Effector memory CD4-positive, alpha-beta T cell (primary cell): ENCODE measurements around the gene HNF1B.

ENCODE experiments used
- DNase-seq, 3 donors: peaks; one replicate each; pipeline ENCODE4 v3.0.0-alpha.2; 2020
- H3K27ac ChIP-seq: 2 replicates; pipeline ENCODE4 v1.7.0; 2013; ENCODE audit warnings: mild to moderate bottlenecking, low read length, moderate library complexity; ENCODE audit not compliant: insufficient read depth, poor library complexity, severe bottlenecking
- H3K27me3 ChIP-seq: replicated peaks from 2 replicates; pipeline ENCODE4 v1.7.0; 2013; ENCODE audit warnings: mild to moderate bottlenecking, low read length; ENCODE audit not compliant: insufficient read depth, control insufficient read depth, poor library complexity, severe bottlenecking
- H3K36me3 ChIP-seq: 2 replicates; pipeline ENCODE4 v1.7.0; 2013; ENCODE audit warnings: mild to moderate bottlenecking, low read length, moderate library complexity; ENCODE audit not compliant: control insufficient read depth, insufficient read depth
- H3K4me1 ChIP-seq: 2 replicates; pipeline ENCODE4 v1.7.0; 2013; ENCODE audit warnings: low read length, mild to moderate bottlenecking; ENCODE audit not compliant: control insufficient read depth, insufficient read depth, poor library complexity, severe bottlenecking
- H3K4me3 ChIP-seq: 2 replicates; pipeline ENCODE4 v1.7.0; 2013; ENCODE audit warnings: low read length, low read depth, mild to moderate bottlenecking; ENCODE audit not compliant: insufficient read depth, poor library complexity, severe bottlenecking
- H3K9me3 ChIP-seq: 2 replicates; pipeline ENCODE4 v1.7.0; 2013; ENCODE audit warnings: mild to moderate bottlenecking, low read length, moderate library complexity; ENCODE audit not compliant: control insufficient read depth

HNF1B gene

DNA sequence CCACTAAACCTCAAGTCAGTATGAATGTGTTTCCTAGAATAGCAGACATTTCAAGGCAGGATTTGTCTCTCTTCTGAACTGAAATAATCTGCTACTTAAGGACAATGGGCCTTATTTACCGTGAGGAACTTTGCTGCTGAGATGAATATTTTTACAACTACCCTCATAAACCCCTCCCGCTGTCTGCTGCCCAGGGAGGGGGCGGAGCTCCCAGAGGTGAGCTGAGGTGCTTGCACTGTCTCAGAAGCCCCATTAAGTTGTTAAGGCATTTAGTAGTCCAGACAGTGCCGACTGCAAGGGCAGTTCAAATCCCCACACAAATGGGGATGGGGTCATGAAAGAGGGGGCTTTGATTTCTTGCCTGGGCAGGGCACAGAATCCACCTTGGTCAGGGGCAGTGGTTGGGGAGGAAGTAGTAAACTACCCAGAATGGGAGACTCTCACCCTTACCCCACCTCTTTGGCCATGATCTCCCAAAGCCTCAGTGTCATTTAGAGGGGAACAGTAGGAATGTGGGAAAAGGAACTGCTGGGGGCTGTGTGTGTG, 19.2 kb downstream of the HNF1B start:
- Histone ChIP-seq H3K27me3 (no peaks in the 10 kb centered on the region), H3K9me3 (no peaks in the 10 kb centered on the region), H3K4me1 (no peaks in the 10 kb centered on the region), H3K36me3 (no peaks in the 10 kb centered on the region), H3K27ac (no peak overlapping the region), H3K4me3 (no peak overlapping the region)
- DNase-seq = no peak

DNA sequence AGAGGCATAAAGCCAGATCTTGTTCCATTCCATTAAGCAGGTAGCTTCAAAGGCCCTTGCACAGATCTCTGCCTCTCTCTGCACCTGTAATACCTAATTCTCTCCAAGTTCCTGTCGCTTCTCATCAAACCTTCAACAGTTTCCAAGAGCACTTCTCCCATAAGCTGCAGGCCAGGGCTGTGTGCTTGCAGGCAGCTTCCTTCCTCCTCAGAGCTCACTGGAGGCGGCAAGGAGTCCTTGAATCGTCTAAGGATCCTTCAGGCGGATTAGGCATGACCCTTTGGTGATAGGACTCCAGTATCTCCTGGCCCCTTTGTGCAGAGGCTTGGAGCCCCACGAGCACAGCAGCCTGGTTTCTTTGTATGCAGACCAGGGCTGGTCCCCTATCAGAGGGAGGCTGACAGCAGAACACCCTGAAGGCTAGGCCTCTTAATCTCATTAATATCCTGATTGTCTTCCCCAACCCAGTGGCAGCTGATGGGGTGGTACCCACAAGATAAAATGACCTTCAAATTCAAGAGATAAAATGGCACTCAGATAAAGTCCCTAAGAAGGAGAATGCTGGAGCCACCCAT, 19.8 kb downstream of the HNF1B start:
- Histone ChIP-seq H3K36me3 (no peaks in the 10 kb centered on the region), H3K27me3 (no peaks in the 10 kb centered on the region), H3K9me3 (no peaks in the 10 kb centered on the region), H3K27ac (no peak overlapping the region), H3K4me3 (no peak overlapping the region), H3K4me1 (no peaks in the 10 kb centered on the region)
- DNase-seq = no peak

DNA sequence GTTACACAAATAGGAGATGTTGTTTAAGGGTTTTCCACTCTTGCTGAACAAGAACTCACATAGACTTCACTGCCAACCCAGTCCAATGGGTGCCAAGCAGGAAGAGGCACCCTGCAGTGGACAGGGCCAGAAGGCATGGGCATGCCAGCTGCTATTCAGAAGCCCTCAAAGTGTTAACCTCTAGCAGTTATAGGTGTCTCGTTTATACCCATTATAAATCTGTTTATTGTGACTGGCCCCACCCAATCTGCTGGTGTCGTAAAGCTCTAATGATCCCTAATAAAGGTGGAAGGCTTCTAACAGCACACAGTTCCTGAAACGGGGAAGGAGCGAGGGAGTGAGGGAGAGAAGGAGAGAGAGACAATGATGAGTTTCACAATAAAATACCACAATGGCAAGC, 23.9 kb downstream of the HNF1B start:
- Histone ChIP-seq H3K4me1 (no peaks in the 10 kb centered on the region), H3K36me3 (no peaks in the 10 kb centered on the region), H3K27me3 (no peaks in the 10 kb centered on the region), H3K4me3 (no peak overlapping the region), H3K27ac (no peak overlapping the region), H3K9me3 (no peaks in the 10 kb centered on the region)
- no peak for DNase-seq

DNA sequence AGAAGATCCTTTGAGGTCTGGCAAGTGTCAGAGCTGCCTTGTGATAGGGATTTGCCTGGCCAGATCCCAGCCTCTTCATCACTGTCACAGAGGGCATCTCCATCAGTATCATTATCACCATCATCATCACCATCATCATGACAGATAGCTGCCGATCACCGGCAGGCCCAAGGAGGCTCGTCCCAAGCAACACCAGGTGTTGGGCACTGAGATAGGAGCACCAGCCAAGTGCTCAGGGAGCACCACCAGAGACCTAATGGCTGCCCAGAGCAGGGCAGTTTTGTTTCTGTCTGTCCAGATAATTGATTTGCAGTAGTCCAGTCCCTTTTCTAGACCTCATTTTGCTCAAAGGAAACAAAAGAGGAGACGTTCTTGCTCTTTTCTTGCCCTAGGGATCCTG, 25.0 kb downstream of the HNF1B start:
- Histone ChIP-seq H3K4me3 (no peak overlapping the region), H3K4me1 (no peaks in the 10 kb centered on the region), H3K27me3 (no peaks in the 10 kb centered on the region), H3K27ac (no peak overlapping the region), H3K36me3 (no peaks in the 10 kb centered on the region), H3K9me3 (no peaks in the 10 kb centered on the region)
- DNase-seq = no peak

DNA sequence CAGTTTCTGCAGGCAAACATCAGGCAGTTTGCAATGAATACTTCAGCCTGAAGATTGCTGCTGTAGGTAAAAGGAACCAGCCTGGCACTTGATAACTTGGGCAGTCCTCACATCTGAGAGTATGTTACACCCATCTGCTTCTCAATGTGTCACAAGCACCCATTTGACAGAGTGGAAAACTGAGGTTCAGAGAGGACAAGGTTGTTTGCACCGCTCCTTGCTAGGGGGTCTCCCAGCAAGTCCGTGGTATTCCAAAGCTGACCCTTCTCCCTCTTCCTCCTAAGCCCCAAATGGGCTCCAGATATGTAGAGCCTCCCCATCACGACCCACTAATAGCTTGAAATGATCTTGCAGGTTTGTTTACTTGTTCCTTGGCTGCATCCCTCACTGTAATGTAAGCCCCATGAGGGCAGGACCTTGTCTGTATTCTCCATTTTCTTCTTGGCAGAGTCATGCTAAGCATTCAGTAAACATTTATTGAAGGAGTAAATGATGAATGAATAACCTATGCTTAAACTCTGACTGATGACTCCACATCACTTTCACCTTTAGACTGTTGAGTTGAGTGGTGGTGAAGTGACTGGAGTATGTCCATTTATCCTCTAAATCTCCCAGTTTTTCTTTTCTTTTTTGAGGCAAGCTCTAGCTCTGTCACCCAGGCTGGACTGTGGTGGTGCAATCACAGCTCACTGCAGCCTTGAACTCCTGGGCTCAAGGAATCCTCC, 26.4 kb downstream of the HNF1B start:
- no peak overlapping the region for H3K4me3 ChIP-seq
- no peaks in the 10 kb centered on the region for H3K4me1 ChIP-seq
- DNase-seq = no peak
- no peaks in the 10 kb centered on the region for H3K36me3 ChIP-seq
- H3K27me3 ChIP-seq = no peaks in the 10 kb centered on the region
- no peak overlapping the region for H3K27ac ChIP-seq
- no peaks in the 10 kb centered on the region for H3K9me3 ChIP-seq

DNA sequence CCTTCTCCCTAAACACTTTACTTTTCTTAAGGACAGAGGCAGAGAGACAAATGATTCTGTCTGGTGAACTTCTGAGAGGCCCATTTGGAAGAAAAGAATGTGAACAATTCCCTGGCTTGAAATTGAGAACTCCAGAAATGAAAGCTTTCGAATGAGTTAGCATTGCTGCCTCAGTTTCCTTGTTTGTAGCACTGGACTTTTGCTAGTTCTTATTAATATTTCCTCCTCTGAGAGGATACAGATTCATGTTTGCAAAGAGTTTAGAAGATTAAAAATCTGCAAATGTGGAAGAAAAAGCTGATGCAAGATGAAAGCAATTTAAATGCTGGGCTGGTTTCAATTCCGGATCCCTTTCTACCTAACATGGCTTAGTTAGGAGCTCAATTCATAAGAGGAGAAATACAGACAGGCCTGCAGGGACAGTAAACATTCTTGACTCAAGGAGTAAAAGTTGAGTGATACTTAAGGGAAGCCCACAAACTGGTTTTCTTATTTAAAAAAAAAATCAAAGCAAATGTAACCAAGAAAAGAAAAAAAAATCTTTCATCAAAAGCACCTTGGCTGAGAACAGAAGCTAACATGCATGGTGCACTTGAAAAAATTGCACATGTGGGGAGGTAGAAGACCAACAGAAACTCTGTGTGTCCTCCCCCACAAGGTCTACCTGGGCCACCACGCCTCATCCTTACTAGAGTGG, 27.1 kb downstream of the HNF1B start:
- Histone ChIP-seq H3K27me3 (no peaks in the 10 kb centered on the region), H3K27ac (no peak overlapping the region), H3K4me3 (no peak overlapping the region), H3K36me3 (no peaks in the 10 kb centered on the region), H3K9me3 (no peaks in the 10 kb centered on the region), H3K4me1 (no peaks in the 10 kb centered on the region)
- DNase-seq = no peak

DNA sequence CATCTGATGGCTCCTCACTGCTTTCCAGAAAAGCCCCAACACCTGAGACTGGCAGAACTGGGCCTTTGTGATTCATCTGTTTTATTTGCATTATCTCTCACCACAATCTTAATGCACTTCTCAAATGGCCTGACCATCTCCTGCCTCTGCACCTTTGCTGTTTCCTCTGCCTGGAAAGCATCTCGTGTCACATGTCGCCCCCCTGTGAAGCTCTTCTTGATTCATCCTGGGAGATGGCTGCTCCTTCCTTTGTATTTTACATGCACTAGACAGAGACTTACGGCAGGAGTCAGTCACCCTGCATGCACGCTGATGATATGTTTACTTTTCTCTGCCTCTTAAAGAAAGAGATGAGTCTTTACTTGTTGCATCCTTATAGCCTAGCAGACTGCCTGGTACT, 30.0 kb downstream of the HNF1B start:
- Histone ChIP-seq H3K27me3 (peaks cover 3% of the 10 kb centered on the region), H3K27ac (no peak overlapping the region), H3K4me3 (no peak overlapping the region), H3K36me3 (no peaks in the 10 kb centered on the region), H3K4me1 (no peaks in the 10 kb centered on the region), H3K9me3 (no peaks in the 10 kb centered on the region)
- DNase-seq = no peak

DNA sequence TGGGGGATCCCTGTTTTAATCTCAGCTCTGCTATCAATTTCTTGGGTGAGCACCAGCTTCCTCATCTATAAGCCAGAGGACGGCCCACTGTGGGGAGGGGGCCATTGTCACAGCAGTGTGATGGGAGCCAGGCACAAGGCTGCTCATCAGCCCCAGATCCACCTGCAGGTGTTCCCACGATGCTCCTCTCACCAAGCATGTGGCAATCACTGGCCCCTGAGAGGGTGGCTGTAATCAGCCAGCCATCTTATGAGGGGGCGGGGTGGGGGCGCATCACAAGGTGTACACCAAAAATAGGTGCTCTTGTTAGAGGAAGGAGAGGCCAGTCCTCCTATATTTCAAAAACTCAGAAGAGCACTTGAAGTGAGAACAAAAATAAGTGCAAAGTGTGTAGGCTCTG, 31.2 kb downstream of the HNF1B start:
- Histone ChIP-seq H3K27ac (no peak overlapping the region), H3K27me3 (peaks cover 3% of the 10 kb centered on the region), H3K4me1 (no peaks in the 10 kb centered on the region)

DNA sequence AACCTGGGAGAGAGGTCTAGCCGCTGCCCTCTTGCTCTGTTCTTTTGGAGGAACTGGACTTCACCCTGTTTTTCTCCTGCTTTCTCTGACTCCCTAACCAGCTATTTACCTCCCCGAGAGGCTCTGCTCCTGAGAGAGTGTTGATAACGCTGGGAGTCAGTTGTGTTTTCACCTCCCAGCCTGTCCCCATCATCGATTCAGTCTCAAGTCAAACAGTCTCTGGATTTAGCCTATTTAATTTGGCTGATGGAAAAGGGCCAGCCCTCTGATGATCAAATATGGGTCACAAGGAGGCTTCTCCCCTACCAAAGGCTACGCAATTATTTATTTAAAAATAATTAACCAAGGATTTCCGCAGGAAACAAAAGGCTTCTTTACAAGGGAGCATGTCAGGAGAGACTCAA, 31.8 kb downstream of the HNF1B start:
- peaks cover 3% of the 10 kb centered on the region for H3K27me3 ChIP-seq
- DNase-seq = no peak
- H3K9me3 ChIP-seq = no peaks in the 10 kb centered on the region
- H3K27ac ChIP-seq = no peak overlapping the region
- no peaks in the 10 kb centered on the region for H3K36me3 ChIP-seq
- H3K4me1 ChIP-seq = no peaks in the 10 kb centered on the region
- H3K4me3 ChIP-seq = no peak overlapping the region

More for the DNA sequence above, 31.2 kb downstream of the HNF1B start:
- Histone ChIP-seq H3K4me3 (no peak overlapping the region), H3K36me3 (no peaks in the 10 kb centered on the region), H3K9me3 (no peaks in the 10 kb centered on the region)
- no peak for DNase-seq

DNA sequence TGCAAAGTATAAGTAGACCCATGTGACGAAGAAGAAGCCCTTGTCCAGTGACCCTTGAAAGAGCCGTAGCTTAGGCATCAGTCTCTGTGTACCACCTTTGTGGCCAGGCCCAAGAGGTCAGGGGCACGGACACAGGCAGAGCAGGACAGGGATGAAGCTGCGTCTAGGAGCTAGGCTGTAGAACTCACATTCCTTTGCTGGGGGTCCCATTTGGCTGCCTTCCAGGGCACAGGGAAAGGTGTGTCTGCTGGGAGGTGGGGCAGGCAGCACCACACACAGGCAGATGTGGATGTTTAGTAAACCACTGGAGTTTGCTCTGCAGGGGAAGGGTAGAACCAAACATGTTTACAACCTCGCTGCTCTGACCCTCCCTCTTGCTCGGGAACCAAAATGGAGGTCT, 33.7 kb downstream of the HNF1B start:
- H3K4me1 ChIP-seq = no peaks in the 10 kb centered on the region
- H3K4me3 ChIP-seq = no peak overlapping the region
- H3K9me3 ChIP-seq = no peaks in the 10 kb centered on the region
- H3K27me3 ChIP-seq = peaks cover 3% of the 10 kb centered on the region
- no peak for DNase-seq
- no peaks in the 10 kb centered on the region for H3K36me3 ChIP-seq
- no peak overlapping the region for H3K27ac ChIP-seq
